DMS79 (cell line): Measurements from ENCODE around the gene DCAF8.

ENCODE experiments used
- DNase-seq: peaks from one replicate; lab custom pipeline; 2025; lab: John Stamatoyannopoulos, UW

DCAF8 gene

GRCh38 chr1:160168609-160169369 lies 93.6 kb downstream of the DCAF8 start:
- DNase-seq = no peak

- no peak for DNase-seq
Observed at GRCh38 chr1:160168016-160168415, 94.3 kb downstream of the DCAF8 start.

DNA sequence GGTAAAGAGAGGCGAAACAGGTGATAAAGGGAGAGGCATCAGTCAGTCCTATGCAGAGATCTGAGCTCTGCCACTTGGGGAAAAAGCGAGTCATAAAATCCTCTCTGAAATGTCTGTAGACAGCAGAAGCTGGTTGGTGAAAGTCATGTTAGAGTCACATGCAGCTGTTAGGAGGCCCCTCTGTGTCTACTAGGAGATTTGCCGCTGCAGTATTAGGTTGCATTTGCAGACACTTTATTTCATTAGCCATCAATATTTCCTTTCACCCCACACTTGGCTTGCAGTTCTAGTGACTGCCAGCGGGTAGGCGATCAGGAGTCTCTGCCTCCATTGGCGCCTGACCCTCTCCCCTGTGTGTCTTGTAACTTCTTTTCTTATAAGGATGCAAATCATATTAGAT lies 94.8 kb downstream of the DCAF8 start:
- peak; percentile 19 for DNase-seq

GRCh38 chr1:160167056-160167455 lies 95.3 kb downstream of the DCAF8 start:
- peak; percentile 75 for DNase-seq

DNA sequence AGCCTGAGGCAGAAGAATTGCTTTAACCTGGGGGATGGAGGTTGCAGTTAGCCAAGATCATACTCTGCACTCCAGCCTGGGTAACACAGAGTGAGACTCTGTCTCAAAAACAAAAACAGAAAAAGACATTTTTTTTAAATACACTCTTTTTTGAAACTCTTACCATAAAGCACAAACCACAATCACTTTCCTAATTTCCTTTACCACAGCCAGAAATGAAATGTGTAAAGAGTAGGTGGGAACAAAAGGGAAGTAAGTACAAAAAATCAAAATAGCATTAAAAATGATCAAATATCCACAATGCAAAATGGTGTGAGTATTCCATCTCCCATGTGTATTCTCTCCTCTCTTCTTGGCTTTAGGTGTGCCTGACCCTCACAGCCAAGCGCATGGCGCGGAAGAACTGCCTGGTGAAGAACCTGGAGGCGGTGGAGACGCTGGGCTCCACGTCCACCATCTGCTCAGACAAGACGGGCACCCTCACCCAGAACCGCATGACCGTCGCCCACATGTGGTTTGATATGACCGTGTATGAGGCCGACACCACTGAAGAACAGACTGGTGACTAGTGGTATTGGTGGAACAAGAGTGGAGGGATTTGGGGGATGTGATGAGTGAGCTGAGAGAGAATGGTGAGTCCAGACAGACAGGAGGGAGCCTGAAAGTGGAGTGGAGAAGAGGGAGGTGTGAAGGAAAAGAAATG lies 96.0 kb downstream of the DCAF8 start:
- DNase-seq = peak; percentile 5
